ENCODE data around the gene EPHB4. TPM values are rescaled to one million over a fixed set of nuclear protein-coding genes. Genes with fewer than 3 reads are reported as not detected.

Gene EPHB4
- total and polyA plus RNA-seq, 2 of the 8 experiments (the other 6 are each of a cell fraction or from before 2014, with no cell fraction given) = 85.0 to 113 TPM

DNA sequence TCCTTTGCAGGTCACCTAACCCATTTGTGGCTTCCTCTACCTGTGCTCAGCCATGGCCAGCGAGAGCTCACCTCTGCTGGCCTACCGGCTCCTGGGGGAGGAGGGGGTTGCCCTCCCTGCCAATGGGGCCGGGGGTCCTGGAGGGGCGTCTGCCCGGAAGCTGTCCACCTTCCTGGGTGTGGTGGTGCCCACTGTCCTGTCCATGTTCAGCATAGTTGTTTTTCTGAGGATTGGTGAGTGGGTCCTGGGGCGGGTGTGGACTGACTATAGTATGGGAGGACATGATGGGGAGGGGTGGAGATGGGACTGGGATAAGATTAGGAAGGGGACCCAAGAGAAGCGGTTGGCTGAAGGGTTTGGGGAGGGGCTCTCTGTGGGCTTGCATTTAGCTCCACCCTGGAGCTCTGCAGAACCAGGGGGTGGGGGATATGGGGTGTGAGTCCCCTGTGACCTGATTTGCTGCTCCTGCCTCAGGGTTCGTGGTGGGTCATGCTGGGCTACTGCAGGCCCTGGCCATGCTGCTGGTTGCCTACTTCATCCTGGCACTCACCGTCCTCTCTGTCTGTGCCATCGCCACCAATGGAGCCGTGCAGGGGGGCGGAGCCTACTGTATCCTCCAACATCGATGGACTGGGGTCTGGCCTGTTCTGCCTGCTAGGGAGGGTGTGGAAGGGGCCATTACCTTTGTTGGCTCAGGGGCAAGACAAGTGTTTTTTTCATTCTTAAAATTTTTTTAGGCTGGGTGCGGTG, 27.0 kb upstream of the EPHB4 start:
- H3K4ac ChIP-seq (replicated peaks; ENCODE audit: insufficient read length, low read depth, low read length) = no peak overlapping the region
- POLR2A ChIA-PET (ENCODE audit: partially characterized antibody) = interaction anchor here (0.5 to 1.9 kb wide), 9 partner anchors 9 to 55 kb away, joined by 3 to 8 read pairs (median 4); partner anchors contain the start of genes SRRT and TRIP6
- no peak overlapping the region for H2BK12ac ChIP-seq (ENCODE audit: low read depth, low read length)
- H3K9me3 ChIP-seq (ENCODE audit: insufficient read depth in 2 of 2, low read depth in 1 of 2, low read length in 1 of 2) = no peaks in the 10 kb centered on the region
- no peak overlapping the region for H2BK5ac ChIP-seq (ENCODE audit: low read depth, low read length)
- H3K4me3 ChIP-seq (ENCODE audit: extremely low read depth in 1 of 4, insufficient read depth in 2 of 4, low read depth in 3 of 4, low read length in 4 of 4) = no peak overlapping the region
- peaks cover 0 to 11% of the 10 kb centered on the region in 2 experiments for H4K20me1 ChIP-seq (replicated peaks in 1 of 2; ENCODE audit: control insufficient read depth in 1 of 2, insufficient read depth in 2 of 2, low read length in 2 of 2)
- H2AK5ac ChIP-seq (ENCODE audit: low read depth, low read length) = no peak overlapping the region
- peaks cover 4% of the 10 kb centered on the region; the same call in 1 of the 2 replicates for H3K23me2 ChIP-seq (ENCODE audit: low read depth, low read length)
- no peak overlapping the region for H2BK120ac ChIP-seq (replicated peaks; ENCODE audit: low read depth, low read length)
- H4K91ac ChIP-seq (replicated peaks; ENCODE audit: insufficient read length, low read length) = no peak overlapping the region
- no peak overlapping the region for H2BK15ac ChIP-seq (ENCODE audit: low read length)
- no peak overlapping the region for H3K14ac ChIP-seq (ENCODE audit: insufficient read length)
- no peak overlapping the region for H2AFZ ChIP-seq (ENCODE audit: low read length)
- FAIRE-seq (no peak), DNase-seq (ENCODE audit: low read depth in 1 of 2, low spot score in 2 of 2) (no peak)
- peaks cover 12% of the 10 kb centered on the region; the same call in 1 of the 2 replicates for H3K79me1 ChIP-seq (ENCODE audit: low read depth, low read length)
- H3K56ac ChIP-seq (replicated peaks; ENCODE audit: insufficient read length, low read depth, low read length) = no peak overlapping the region
- no peak overlapping the region for H3K27ac ChIP-seq (ENCODE audit: low read depth, low read length)
- no peak overlapping the region for H3K9ac ChIP-seq (replicated peaks in 1 of 4; ENCODE audit: extremely low read depth in 1 of 4, low read depth in 3 of 4, low read length in 3 of 4)
- H3K23ac ChIP-seq (ENCODE audit: insufficient read length) = no peak overlapping the region
- peaks cover 0 to 6% (median 0%) of the 10 kb centered on the region in 4 experiments; a peak in 1 of 7 replicates for H3K4me1 ChIP-seq (replicated peaks in 1 of 4; ENCODE audit: control insufficient read depth in 3 of 4, insufficient read depth in 4 of 4, low read length in 3 of 4)
- H4K5ac ChIP-seq (ENCODE audit: insufficient read length, low read depth, low read length) = no peak overlapping the region
- H2BK20ac ChIP-seq (ENCODE audit: low read length) = no peak overlapping the region
- peaks cover 0 to 21% of the 10 kb centered on the region in 2 experiments; a peak in 1 of 4 replicates for H3K79me2 ChIP-seq (ENCODE audit: control insufficient read depth in 1 of 2, insufficient read depth in 2 of 2, low read length in 2 of 2)
- CTCF ChIA-PET (ENCODE audit: partially characterized antibody) = interaction anchor here (0.8 to 13.9 kb wide), 8 partner anchors 20 to 152 kb away, joined by 3 to 215 read pairs (median 10); partner anchors contain the start of genes EPHB4, POP7 and SRRT
- H3K4me2 ChIP-seq (ENCODE audit: insufficient read depth in 1 of 2, low read depth in 2 of 2, low read length in 2 of 2) = no peak overlapping the region; a peak in 1 of 4 replicates
- H3K18ac ChIP-seq (ENCODE audit: extremely low read depth, low read length) = no peak overlapping the region
- no peaks in the 10 kb centered on the region for H3K27me3 ChIP-seq (replicated peaks in 1 of 4; ENCODE audit: control insufficient read depth in 3 of 4, extremely low read depth in 1 of 4, insufficient read depth in 3 of 4, low read length in 3 of 4)
- no peaks in the 10 kb centered on the region for H3K36me3 ChIP-seq (ENCODE audit: control insufficient read depth in 2 of 4, insufficient read depth in 4 of 4, low read length in 3 of 4)
- WGBS, 2 experiments (ENCODE audit: extremely low coverage in 1 of 2, insufficient coverage in 1 of 2, insufficient read length in 1 of 2, insufficient replicate concordance in 2 of 2, low coverage in 1 of 2, low lambda C conversion rate in 2 of 2, missing lambda C conversion rate in 1 of 2) = 91% methylated on average over 14 of the region's 14 CpGs; no CpG with 5 or more reads in 1 of the 2 experiments
- no peak overlapping the region for H4K8ac ChIP-seq (ENCODE audit: extremely low read depth, insufficient read depth, low read length)
- no peak for TF ChIP-seq BCL11A (IDR thresholded peaks at IDR 0.05; ENCODE audit: low read depth in 2 of 2, low read length in 2 of 2)
- TF ChIP-seq SIX5 (IDR thresholded peaks at IDR 0.05; ENCODE audit: low read depth, low read length) = no peak
- no peak for TF ChIP-seq RFX5 (IDR thresholded peaks at IDR 0.05; ENCODE audit: borderline replicate concordance, low read depth, low read length)
- TF ChIP-seq POLR2A (IDR thresholded peaks at IDR 0.05; ENCODE audit: control extremely low read depth in 1 of 2, low read depth in 2 of 2, low read length in 2 of 2) = no peak
- TF ChIP-seq, protein P1, sequence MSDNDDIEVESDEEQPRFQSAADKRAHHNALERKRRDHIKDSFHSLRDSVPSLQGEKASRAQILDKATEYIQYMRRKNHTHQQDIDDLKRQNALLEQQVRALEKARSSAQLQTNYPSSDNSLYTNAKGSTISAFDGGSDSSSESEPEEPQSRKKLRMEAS (IDR thresholded peaks at IDR 0.05) = no peak
- no peak for TF ChIP-seq SP4 (IDR thresholded peaks at IDR 0.05; ENCODE audit: low read length)
- TF ChIP-seq, protein P2, sequence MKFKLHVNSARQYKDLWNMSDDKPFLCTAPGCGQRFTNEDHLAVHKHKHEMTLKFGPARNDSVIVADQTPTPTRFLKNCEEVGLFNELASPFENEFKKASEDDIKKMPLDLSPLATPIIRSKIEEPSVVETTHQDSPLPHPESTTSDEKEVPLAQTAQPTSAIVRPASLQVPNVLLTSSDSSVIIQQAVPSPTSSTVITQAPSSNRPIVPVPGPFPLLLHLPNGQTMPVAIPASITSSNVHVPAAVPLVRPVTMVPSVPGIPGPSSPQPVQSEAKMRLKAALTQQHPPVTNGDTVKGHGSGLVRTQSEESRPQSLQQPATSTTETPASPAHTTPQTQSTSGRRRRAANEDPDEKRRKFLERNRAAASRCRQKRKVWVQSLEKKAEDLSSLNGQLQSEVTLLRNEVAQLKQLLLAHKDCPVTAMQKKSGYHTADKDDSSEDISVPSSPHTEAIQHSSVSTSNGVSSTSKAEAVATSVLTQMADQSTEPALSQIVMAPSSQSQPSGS (IDR thresholded peaks at IDR 0.05; ENCODE audit: low read length) = no peak
- TF ChIP-seq ASH2L (IDR thresholded peaks at IDR 0.05; ENCODE audit: low read length) = no peak
- no peak for TF ChIP-seq SIRT6 (IDR thresholded peaks at IDR 0.05; ENCODE audit: low read length)
- TF ChIP-seq CREB1 (IDR thresholded peaks at IDR 0.05) = no peak
- no peak for TF ChIP-seq MAFK (IDR thresholded peaks at IDR 0.05; ENCODE audit: low read depth, low read length)
- TF ChIP-seq SAP30 (IDR thresholded peaks at IDR 0.05; ENCODE audit: insufficient read depth, insufficient replicate concordance, low read length) = no peak

All from H1 (cell line).